IMR-90 (cell line): ENCODE measurements around the gene GALNT14. TPM values are rescaled to one million over a fixed set of nuclear protein-coding genes. Genes with fewer than 3 reads are reported as not detected.

ENCODE experiments used
- ATAC-seq: fragments of 200-7000 bp; cut with Tn5 transposase; 2 replicates; pipeline ENCODE4 v1.9.1; 2020; ENCODE audit warnings: low read depth, mild to moderate bottlenecking, moderate library complexity
- BruUV-seq: library from RNA; stranded (reverse); fragments of 400-500 nt; replicated peaks from 2 replicates; lab custom pipeline; 2021; lab: Mats Ljungman, UMichigan
- CTCF ChIA-PET: fragments of 300-600 bp; formaldehyde crosslinking; extraction: SDS; loops from one replicate; lab custom pipeline; 2021; ENCODE audit warnings: antibody characterized with exemption; lab: Yijun Ruan, JAX
- POLR2A ChIA-PET: fragments of 300-600 bp; sonication (Branson Sonifier 250); formaldehyde crosslinking; loops from one replicate; lab custom pipeline; 2022; ENCODE audit warnings: antibody characterized with exemption; ENCODE audit not compliant: unreplicated experiment; lab: Charles Lee
- DNase-seq: peaks from one replicate; pipeline ENCODE4 v3.0.0; 2013
- H2AFZ ChIP-seq: replicated peaks from 2 replicates; pipeline ENCODE3; 2013; ENCODE audit warnings: low read length, mild to moderate bottlenecking; ENCODE audit not compliant: poor library complexity
- H2AK5ac ChIP-seq: 2 replicates; pipeline ENCODE4 v1.6.1; 2013; ENCODE audit warnings: low read depth, low read length, inconsistent platforms
- H2AK9ac ChIP-seq: replicated peaks from 2 replicates; pipeline ENCODE3; 2013; ENCODE audit warnings: mild to moderate bottlenecking, low read depth, low read length, moderate library complexity; ENCODE audit not compliant: poor library complexity
- H2BK120ac ChIP-seq: 2 replicates; pipeline ENCODE4 v1.6.1; 2013; ENCODE audit warnings: low read depth, low read length, inconsistent platforms
- H2BK15ac ChIP-seq: 3 replicates; pipeline ENCODE4 v1.6.1; 2013; ENCODE audit warnings: low read depth, low read length, inconsistent platforms
- H2BK20ac ChIP-seq: 2 replicates; pipeline ENCODE4 v1.6.1; 2013; ENCODE audit warnings: low read depth, mild to moderate bottlenecking, inconsistent platforms, low read length, moderate library complexity
- H2BK5ac ChIP-seq: 2 replicates; pipeline ENCODE4 v1.6.1; 2013; ENCODE audit warnings: mild to moderate bottlenecking, low read depth, low read length, inconsistent platforms; ENCODE audit not compliant: poor library complexity, severe bottlenecking
- H3K14ac ChIP-seq: replicated peaks from 2 replicates; pipeline ENCODE4 v1.6.1; 2013; ENCODE audit warnings: low read depth, low read length, inconsistent platforms
- H3K18ac ChIP-seq: 2 replicates; pipeline ENCODE4 v1.6.1; 2013; ENCODE audit warnings: low read depth, low read length, control low read depth
- H3K23ac ChIP-seq: 2 replicates; pipeline ENCODE4 v1.6.1; 2013; ENCODE audit warnings: low read depth, low read length, inconsistent platforms
- H3K27ac ChIP-seq: 2 replicates; pipeline ENCODE4 v1.5.1; 2013; ENCODE audit warnings: mild to moderate bottlenecking, control low read depth, low read length; ENCODE audit not compliant: insufficient read depth
- H3K27me3 ChIP-seq: 2 replicates; pipeline ENCODE4 v1.6.1; 2013; ENCODE audit warnings: low read length; ENCODE audit not compliant: control insufficient read depth, insufficient read depth
- H3K36me3 ChIP-seq: 2 replicates; pipeline ENCODE4 v1.6.1; 2013; ENCODE audit warnings: low read length, mixed read lengths; ENCODE audit not compliant: control insufficient read depth, insufficient read depth
- H3K4ac ChIP-seq: 2 replicates; pipeline ENCODE4 v1.6.1; 2013; ENCODE audit warnings: low read depth, low read length, inconsistent platforms
- H3K4me1 ChIP-seq: 2 replicates; pipeline ENCODE4 v1.6.1; 2013; ENCODE audit warnings: low read length, mixed read lengths; ENCODE audit not compliant: control insufficient read depth, insufficient read depth
- H3K4me2 ChIP-seq: 2 replicates; pipeline ENCODE4 v1.6.1; 2013; ENCODE audit warnings: low read depth, mild to moderate bottlenecking, control low read depth, low read length, moderate library complexity
- H3K4me3 ChIP-seq: 2 replicates; pipeline ENCODE4 v1.5.1; 2013; ENCODE audit warnings: low read depth, mild to moderate bottlenecking, control low read depth, low read length, moderate library complexity; ENCODE audit not compliant: insufficient read depth
- H3K56ac ChIP-seq: 2 replicates; pipeline ENCODE4 v1.6.1; 2013; ENCODE audit warnings: low read length, inconsistent platforms; ENCODE audit not compliant: insufficient read depth; ENCODE audit errors: extremely low read depth
- H3K79me1 ChIP-seq, 2 experiments: 2 replicates each; pipeline ENCODE4 v1.6.1; 2013; ENCODE audit warnings: low read length in 2 of 2, inconsistent platforms in 1 of 2, low read depth in 1 of 2
- H3K9ac ChIP-seq: 2 replicates; pipeline ENCODE4 v1.6.1; 2013; ENCODE audit warnings: low read depth, low read length, control low read depth
- H3K9me1 ChIP-seq: 2 replicates; pipeline ENCODE4 v1.6.1; 2013; ENCODE audit warnings: low read length, inconsistent platforms; ENCODE audit not compliant: insufficient read depth
- H3K9me3 ChIP-seq: 2 replicates; pipeline ENCODE4 v1.6.1; 2013; ENCODE audit warnings: low read length; ENCODE audit not compliant: control insufficient read depth, insufficient read depth
- H4K20me1 ChIP-seq: 2 replicates; pipeline ENCODE4 v1.6.1; 2013; ENCODE audit warnings: low read length, inconsistent platforms; ENCODE audit not compliant: insufficient read depth
- H4K5ac ChIP-seq: 2 replicates; pipeline ENCODE4 v1.6.1; 2013; ENCODE audit warnings: mild to moderate bottlenecking, low read depth, low read length, control low read depth
- H4K8ac ChIP-seq, 2 experiments: 2 replicates each; pipeline ENCODE4 v1.6.1; 2013; ENCODE audit warnings: low read depth in 2 of 2, low read length in 2 of 2, control low read depth in 1 of 2, inconsistent platforms in 1 of 2
- H4K91ac ChIP-seq: 2 replicates; pipeline ENCODE4 v1.6.1; 2013; ENCODE audit warnings: low read depth, low read length, inconsistent platforms; ENCODE audit not compliant: insufficient read depth
- MAFK ChIP-seq: IDR thresholded peaks from 2 replicates; pipeline ENCODE4 v1.6.1; 2012; ENCODE audit warnings: low read depth, low read length, improper control_type of control experiment
- MAZ ChIP-seq: IDR thresholded peaks from 2 replicates; pipeline ENCODE4 v1.6.1; 2012; ENCODE audit warnings: low read depth, mild to moderate bottlenecking, low read length, improper control_type of control experiment, moderate library complexity, borderline replicate concordance
- POLR2A ChIP-seq: IDR thresholded peaks from 2 replicates; pipeline ENCODE4 v1.6.1; 2012; ENCODE audit warnings: mild to moderate bottlenecking, low read depth, low read length
- WGBS, 2 experiments: methylation state at CpG; one replicate each; pipeline versions ENCODE4 v1.1.5 to v1.1.7; 2013; ENCODE audit warnings: missing lambda C conversion rate in 2 of 2; ENCODE audit not compliant: insufficient read length in 1 of 2; ENCODE audit errors: extremely low coverage in 2 of 2; 5-methylcytosine and 5-hydroxymethylcytosine counted together
- dilution Hi-C: fragments of 300-500 bp; cut with HindIII; formaldehyde crosslinking; loops from one replicate; pipeline ENCODE4 v1.14.3; 2018; ENCODE audit warnings: low sequenced_read_pairs; ENCODE audit not compliant: unreplicated experiment
- in situ Hi-C: fragments of 300-500 bp; cut with MboI; formaldehyde crosslinking; loops from 3 replicates; pipeline ENCODE4 v1.14.3; 2019; ENCODE audit warnings: low sequenced_read_pairs, inconsistent platforms, mixed read lengths
- intact Hi-C: fragments of 100-400 bp; cut with micrococcal nuclease; formaldehyde crosslinking; loops from 2 replicates; pipeline ENCODE4 v1.10.0; 2022
- polyA plus RNA-seq, 3 experiments: library from polyadenylated mRNA; depleted of rRNA; stranded (reverse); fragments of >200 nt; gene quantifications; 2 replicates each; pipeline ENCODE4 v1.2.3, GENCODE V29; 2012; ENCODE audit warnings: low replicate concordance in 1 of 3
- total RNA-seq: library from RNA; depleted of rRNA; stranded (reverse); fragments of >200 nt; gene quantifications from 2 replicates; pipeline ENCODE4 v1.2.3, GENCODE V29; 2012

Gene GALNT14
- total and polyA plus RNA-seq, 2 of the 4 experiments (the other 2 are of a cell fraction), result 0.15 to 0.18 TPM

GRCh38 chr2:30903326-30903725, 234.9 kb downstream of the GALNT14 start:
- no peak overlapping the region for H4K8ac ChIP-seq
- CTCF ChIA-PET, result no interaction called here
- dilution Hi-C loops (no loop called here), in situ Hi-C loops (no loop called here), intact Hi-C loops (no loop called here)
- H4K20me1 ChIP-seq, result no peaks in the 10 kb centered on the region
- H4K91ac ChIP-seq, result no peak overlapping the region
- H3K9me3 ChIP-seq, result no peaks in the 10 kb centered on the region
- no TSS peak for BruUV-seq
- POLR2A ChIA-PET, result no interaction called here
- no peaks in the 10 kb centered on the region for H3K4me1 ChIP-seq
- no peak overlapping the region for H3K4me2 ChIP-seq
- no peak overlapping the region for H2BK120ac ChIP-seq
- H3K14ac ChIP-seq, result no peak overlapping the region
- no peak overlapping the region for H3K4me3 ChIP-seq
- no peak overlapping the region for H2AK5ac ChIP-seq
- H3K9ac ChIP-seq, result no peak overlapping the region
- H4K5ac ChIP-seq, result no peak overlapping the region
- no peak overlapping the region for H2AFZ ChIP-seq
- H3K27me3 ChIP-seq, result no peaks in the 10 kb centered on the region
- no peak for DNase-seq
- H2BK15ac ChIP-seq, result no peak overlapping the region
- H3K18ac ChIP-seq, result no peak overlapping the region
- no peaks in the 10 kb centered on the region for H3K9me1 ChIP-seq
- no peak overlapping the region for H2BK5ac ChIP-seq
- TF ChIP-seq POLR2A (no peak), MAZ (no peak), MAFK (no peak)
- H3K4ac ChIP-seq, result no peak overlapping the region
- H3K27ac ChIP-seq, result no peak overlapping the region
- H3K36me3 ChIP-seq, result no peaks in the 10 kb centered on the region
- no peak overlapping the region for H3K23ac ChIP-seq
- no peak overlapping the region for H2AK9ac ChIP-seq
- 50% methylated on average over 1 of the region's 5 CpGs; no CpG with 5 or more reads in 1 of the 2 experiments for WGBS, 2 experiments
- no peaks in the 10 kb centered on the region for H3K79me1 ChIP-seq
- no peak overlapping the region for H2BK20ac ChIP-seq
- no peak overlapping the region for H3K56ac ChIP-seq
- no peak for ATAC-seq
